ENCODE measurements around the gene DNAJC27.

The DNAJC27 gene

GRCh38 chr2:24993406-24994145, 21.8 kb upstream of the DNAJC27 start:
- Histone ChIP-seq H3K36me3 (ENCODE audit: control insufficient read depth in 1 of 2, insufficient read depth in 2 of 2, low read length in 2 of 2) (no peaks in the 10 kb centered on the region), H3K27ac (ENCODE audit: low read length) (no peak overlapping the region), H3K4me1 (ENCODE audit: control insufficient read depth in 1 of 2, insufficient read depth in 2 of 2, low read length in 2 of 2) (peaks cover 0 to 6% of the 10 kb centered on the region in 2 donors), H3K9me3 (ENCODE audit: control insufficient read depth in 1 of 2, low read length in 2 of 2) (no peaks in the 10 kb centered on the region), H3K27me3 (ENCODE audit: low read depth, low read length) (no peaks in the 10 kb centered on the region), H3K4me3 (ENCODE audit: low read depth in 1 of 2, low read length in 2 of 2) (no peak overlapping the region)

DNA sequence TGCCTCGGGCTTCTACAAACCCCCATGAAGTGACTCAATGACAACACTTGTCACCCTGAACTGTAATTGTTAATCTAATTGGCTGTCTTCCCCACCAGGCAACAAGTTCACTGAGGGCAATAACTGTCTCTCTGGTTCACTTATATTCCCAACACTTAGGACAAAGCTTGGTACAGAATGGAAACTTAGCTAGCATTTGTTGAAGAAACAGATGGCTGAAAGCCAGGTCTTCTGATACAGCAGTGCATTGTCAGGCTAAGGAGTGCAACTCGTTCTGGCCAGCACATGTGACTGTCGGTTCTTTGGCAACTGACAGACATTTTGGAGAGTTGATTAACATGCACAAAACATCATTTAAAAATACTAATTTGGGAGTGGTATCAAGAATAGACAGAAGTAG, 14.6 kb upstream of the DNAJC27 start:
- Histone ChIP-seq H3K9me3 (ENCODE audit: control insufficient read depth in 1 of 2, low read length in 2 of 2) (no peaks in the 10 kb centered on the region), H3K36me3 (ENCODE audit: control insufficient read depth in 1 of 2, insufficient read depth in 2 of 2, low read length in 2 of 2) (no peaks in the 10 kb centered on the region), H3K27me3 (ENCODE audit: low read depth, low read length) (no peaks in the 10 kb centered on the region), H3K4me1 (ENCODE audit: control insufficient read depth in 1 of 2, insufficient read depth in 2 of 2, low read length in 2 of 2) (peaks cover 0 to 16% of the 10 kb centered on the region in 2 donors), H3K27ac (ENCODE audit: low read length) (no peak overlapping the region), H3K4me3 (ENCODE audit: low read depth in 1 of 2, low read length in 2 of 2) (no peak overlapping the region)

GRCh38 chr2:24985511-24985910, 13.8 kb upstream of the DNAJC27 start:
- H3K4me1 ChIP-seq (ENCODE audit: control insufficient read depth in 1 of 2, insufficient read depth in 2 of 2, low read length in 2 of 2) = peaks cover 0 to 16% of the 10 kb centered on the region in 2 donors
- no peaks in the 10 kb centered on the region for H3K36me3 ChIP-seq (ENCODE audit: control insufficient read depth in 1 of 2, insufficient read depth in 2 of 2, low read length in 2 of 2)
- H3K27me3 ChIP-seq (ENCODE audit: low read depth, low read length) = no peaks in the 10 kb centered on the region
- H3K4me3 ChIP-seq (ENCODE audit: low read depth in 1 of 2, low read length in 2 of 2) = no peak overlapping the region
- no peak overlapping the region for H3K27ac ChIP-seq (ENCODE audit: low read length)
- H3K9me3 ChIP-seq (ENCODE audit: control insufficient read depth in 1 of 2, low read length in 2 of 2) = no peaks in the 10 kb centered on the region

GRCh38 chr2:24984912-24985311, 13.2 kb upstream of the DNAJC27 start:
- Histone ChIP-seq H3K27me3 (ENCODE audit: low read depth, low read length) (no peaks in the 10 kb centered on the region), H3K9me3 (ENCODE audit: control insufficient read depth in 1 of 2, low read length in 2 of 2) (no peaks in the 10 kb centered on the region), H3K4me3 (ENCODE audit: low read depth in 1 of 2, low read length in 2 of 2) (no peak overlapping the region), H3K4me1 (ENCODE audit: control insufficient read depth in 1 of 2, insufficient read depth in 2 of 2, low read length in 2 of 2) (peaks cover 0 to 16% of the 10 kb centered on the region in 2 donors), H3K27ac (ENCODE audit: low read length) (no peak overlapping the region), H3K36me3 (ENCODE audit: control insufficient read depth in 1 of 2, insufficient read depth in 2 of 2, low read length in 2 of 2) (no peaks in the 10 kb centered on the region)

GRCh38 chr2:24981411-24982136, 9.8 kb upstream of the DNAJC27 start:
- H3K27me3 ChIP-seq (ENCODE audit: low read depth, low read length) = no peaks in the 10 kb centered on the region
- H3K4me1 ChIP-seq (ENCODE audit: control insufficient read depth in 1 of 2, insufficient read depth in 2 of 2, low read length in 2 of 2) = peaks cover 0 to 16% of the 10 kb centered on the region in 2 donors
- H3K4me3 ChIP-seq (ENCODE audit: low read depth in 1 of 2, low read length in 2 of 2) = no peak overlapping the region
- H3K27ac ChIP-seq (ENCODE audit: low read length) = no peak overlapping the region
- no peaks in the 10 kb centered on the region for H3K9me3 ChIP-seq (ENCODE audit: control insufficient read depth in 1 of 2, low read length in 2 of 2)
- H3K36me3 ChIP-seq (ENCODE audit: control insufficient read depth in 1 of 2, insufficient read depth in 2 of 2, low read length in 2 of 2) = peaks cover 0 to 5% of the 10 kb centered on the region in 2 donors

DNA sequence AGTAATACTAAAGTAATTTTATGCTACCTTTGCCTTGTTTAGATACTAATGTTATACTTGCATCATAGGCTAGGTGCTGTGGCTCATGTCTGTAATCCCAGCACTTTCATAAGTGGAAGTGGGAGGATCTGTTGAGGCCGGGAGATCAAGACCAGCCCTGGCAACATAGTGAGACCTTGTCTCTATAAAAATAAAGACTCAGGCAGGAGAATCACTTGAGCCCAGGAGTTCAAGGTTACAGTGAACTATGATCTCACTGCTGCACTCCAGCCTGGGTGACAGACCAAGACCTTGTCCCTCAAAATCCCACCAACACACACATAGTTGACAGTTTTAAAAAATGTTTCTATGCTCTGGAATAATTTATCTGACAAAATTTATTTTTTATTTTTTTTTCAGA, 6.9 kb upstream of the DNAJC27 start:
- H3K27me3 ChIP-seq (ENCODE audit: low read depth, low read length) = no peaks in the 10 kb centered on the region
- H3K4me3 ChIP-seq (ENCODE audit: low read depth in 1 of 2, low read length in 2 of 2) = no peak overlapping the region
- H3K9me3 ChIP-seq (ENCODE audit: control insufficient read depth in 1 of 2, low read length in 2 of 2) = no peaks in the 10 kb centered on the region
- H3K27ac ChIP-seq (ENCODE audit: low read length) = no peak overlapping the region
- H3K36me3 ChIP-seq (ENCODE audit: control insufficient read depth in 1 of 2, insufficient read depth in 2 of 2, low read length in 2 of 2) = peaks cover 0 to 5% of the 10 kb centered on the region in 2 donors
- no peaks in the 10 kb centered on the region for H3K4me1 ChIP-seq (ENCODE audit: control insufficient read depth in 1 of 2, insufficient read depth in 2 of 2, low read length in 2 of 2)

- Histone ChIP-seq H3K27ac (ENCODE audit: low read length) (no peak overlapping the region), H3K27me3 (ENCODE audit: low read depth, low read length) (no peaks in the 10 kb centered on the region), H3K4me1 (ENCODE audit: control insufficient read depth in 1 of 2, insufficient read depth in 2 of 2, low read length in 2 of 2) (peaks cover 0 to 3% of the 10 kb centered on the region in 2 donors), H3K4me3 (ENCODE audit: low read depth in 1 of 2, low read length in 2 of 2) (no peak overlapping the region), H3K9me3 (ENCODE audit: control insufficient read depth in 1 of 2, low read length in 2 of 2) (no peaks in the 10 kb centered on the region), H3K36me3 (ENCODE audit: control insufficient read depth in 1 of 2, insufficient read depth in 2 of 2, low read length in 2 of 2) (peaks cover 0 to 5% of the 10 kb centered on the region in 2 donors)
These were observed 5.9 kb upstream of the DNAJC27 start for GRCh38 chr2:24977631-24978030.

- Histone ChIP-seq H3K4me3 (ENCODE audit: low read depth in 1 of 2, low read length in 2 of 2) (no peak overlapping the region), H3K9me3 (ENCODE audit: control insufficient read depth in 1 of 2, low read length in 2 of 2) (no peaks in the 10 kb centered on the region), H3K27me3 (ENCODE audit: low read depth, low read length) (no peaks in the 10 kb centered on the region), H3K27ac (ENCODE audit: low read length) (no peak overlapping the region), H3K4me1 (ENCODE audit: control insufficient read depth in 1 of 2, insufficient read depth in 2 of 2, low read length in 2 of 2) (peaks cover 3 to 4% of the 10 kb centered on the region in 2 donors), H3K36me3 (ENCODE audit: control insufficient read depth in 1 of 2, insufficient read depth in 2 of 2, low read length in 2 of 2) (peaks cover 0 to 7% of the 10 kb centered on the region in 2 donors)
These were observed 2.1 kb upstream of the DNAJC27 start for GRCh38 chr2:24973812-24974211.

DNA sequence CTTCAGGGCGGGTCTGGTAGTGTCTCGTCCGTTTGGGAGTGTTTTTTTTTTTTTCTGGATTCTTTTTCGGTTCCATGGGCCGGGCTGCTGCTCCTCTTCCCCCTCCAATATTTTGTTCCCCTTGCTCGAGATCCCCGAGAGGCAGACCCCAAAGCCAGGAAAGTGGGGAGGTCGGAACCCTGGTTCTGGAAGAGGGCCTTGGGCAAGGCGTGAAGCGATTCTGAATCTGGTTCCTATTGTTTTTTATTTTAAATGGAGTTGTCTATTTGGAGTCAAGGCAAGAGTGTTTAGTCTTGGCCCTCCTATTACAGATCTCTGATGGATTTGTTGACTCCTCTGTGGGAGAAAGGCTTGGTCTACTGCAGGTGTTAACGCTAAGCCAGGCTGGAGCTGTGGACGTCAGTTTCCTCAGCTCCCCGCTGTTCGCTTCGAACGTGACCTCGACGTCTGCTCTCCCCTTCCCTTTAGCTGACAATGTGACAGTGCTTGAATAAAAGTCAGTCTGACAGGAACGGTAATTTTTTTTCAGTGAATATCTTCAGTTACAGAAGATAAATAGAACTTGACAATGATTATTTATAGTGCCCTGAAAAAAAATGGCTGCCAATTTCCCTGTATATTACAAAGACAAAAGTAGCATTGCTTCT, 683 bp upstream of the DNAJC27 start:
- Histone ChIP-seq H3K4me1 (ENCODE audit: control insufficient read depth in 1 of 2, insufficient read depth in 2 of 2, low read length in 2 of 2) (peaks cover 3 to 4% of the 10 kb centered on the region in 2 donors), H3K36me3 (ENCODE audit: control insufficient read depth in 1 of 2, insufficient read depth in 2 of 2, low read length in 2 of 2) (peaks cover 0 to 7% of the 10 kb centered on the region in 2 donors), H3K4me3 (ENCODE audit: low read depth in 1 of 2, low read length in 2 of 2) (peak overlapping the region; percentile 74 to 96), H3K27ac (ENCODE audit: low read length) (peak overlapping the region; percentile 100), H3K9me3 (ENCODE audit: control insufficient read depth in 1 of 2, low read length in 2 of 2) (no peaks in the 10 kb centered on the region), H3K27me3 (ENCODE audit: low read depth, low read length) (no peaks in the 10 kb centered on the region)

DNA sequence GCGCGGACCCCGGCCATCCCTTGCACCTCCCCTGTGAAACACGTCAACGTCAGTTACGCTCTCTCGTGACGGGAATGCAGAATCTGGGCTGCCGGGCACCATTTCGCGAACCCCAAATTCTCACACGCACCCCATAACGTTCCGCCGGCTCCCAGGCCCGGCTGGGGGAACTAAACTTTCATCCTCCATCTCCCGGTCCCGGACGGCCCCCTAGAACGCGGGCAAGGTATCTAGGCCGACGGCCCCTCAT, 544 bp downstream of the DNAJC27 start:
- peak overlapping the region; percentile 100 for H3K27ac ChIP-seq (ENCODE audit: low read length)
- no peaks in the 10 kb centered on the region for H3K27me3 ChIP-seq (ENCODE audit: low read depth, low read length)
- peaks cover 5 to 15% of the 10 kb centered on the region in 2 donors for H3K36me3 ChIP-seq (ENCODE audit: control insufficient read depth in 1 of 2, insufficient read depth in 2 of 2, low read length in 2 of 2)
- H3K9me3 ChIP-seq (ENCODE audit: control insufficient read depth in 1 of 2, low read length in 2 of 2) = no peaks in the 10 kb centered on the region
- H3K4me3 ChIP-seq (ENCODE audit: low read depth in 1 of 2, low read length in 2 of 2) = peak overlapping the region; percentile 74 to 96
- H3K4me1 ChIP-seq (ENCODE audit: control insufficient read depth in 1 of 2, insufficient read depth in 2 of 2, low read length in 2 of 2) = peaks cover 3 to 4% of the 10 kb centered on the region in 2 donors

DNA sequence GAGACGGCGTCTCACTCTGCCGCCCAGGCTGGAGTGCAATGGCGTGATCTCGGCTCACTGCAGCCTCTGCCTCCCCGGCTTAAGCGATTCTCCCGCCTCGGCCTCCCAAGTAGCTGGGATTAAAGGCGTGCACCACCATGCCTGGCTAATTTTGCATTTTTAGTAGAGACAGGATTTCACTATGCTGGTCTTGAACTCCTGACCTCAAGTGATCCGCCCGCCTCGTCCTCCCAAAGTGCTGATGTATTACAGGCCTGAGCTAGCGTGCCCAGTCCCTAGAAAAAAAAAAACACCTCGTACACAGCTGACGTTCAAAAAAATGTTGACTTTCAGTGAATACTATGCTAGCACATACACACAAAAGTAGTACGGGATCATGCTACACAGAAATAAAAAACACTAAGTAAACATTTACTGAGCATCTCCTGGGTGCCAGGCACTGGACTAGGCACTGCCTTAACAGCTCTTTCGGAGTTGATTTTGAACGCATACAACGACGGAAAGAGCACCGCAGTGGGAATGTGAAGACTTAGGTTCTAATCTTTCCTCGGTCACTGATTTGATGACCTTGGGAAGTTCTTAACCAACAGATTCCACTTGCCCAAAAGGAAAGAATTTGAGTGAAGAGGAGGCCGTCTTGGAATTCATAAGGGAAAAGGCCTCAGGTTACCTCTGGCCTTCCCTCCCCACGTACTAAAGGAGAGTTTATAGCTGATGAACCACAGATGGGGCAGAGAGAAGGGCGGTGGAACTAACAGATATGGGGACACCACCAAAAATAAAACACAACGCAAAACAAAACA, 1.1 kb downstream of the DNAJC27 start:
- Histone ChIP-seq H3K36me3 (ENCODE audit: control insufficient read depth in 1 of 2, insufficient read depth in 2 of 2, low read length in 2 of 2) (peaks cover 10 to 19% of the 10 kb centered on the region in 2 donors), H3K9me3 (ENCODE audit: control insufficient read depth in 1 of 2, low read length in 2 of 2) (no peaks in the 10 kb centered on the region), H3K4me3 (ENCODE audit: low read depth in 1 of 2, low read length in 2 of 2) (peak overlapping the region; percentile 74 to 96), H3K27me3 (ENCODE audit: low read depth, low read length) (no peaks in the 10 kb centered on the region), H3K4me1 (ENCODE audit: control insufficient read depth in 1 of 2, insufficient read depth in 2 of 2, low read length in 2 of 2) (peaks cover 3 to 4% of the 10 kb centered on the region in 2 donors), H3K27ac (ENCODE audit: low read length) (peak overlapping the region; percentile 100)

All from muscle layer of duodenum (tissue), 2 donors.